HG02870 (cell line): ENCODE data around the gene ALX3.

Experiments
- ATAC-seq: cut with Tn5 transposase; IDR thresholded peaks from one replicate; pipeline ENCODE4 v1.9.1; 2021; ENCODE audit warnings: mild to moderate bottlenecking, moderate library complexity; ENCODE audit not compliant: unreplicated experiment

ALX3 gene

GRCh38 chr1:110067479-110067892 lies 3.0 kb downstream of the ALX3 start:
- no peak for ATAC-seq

GRCh38 chr1:110065841-110066240 lies 4.6 kb downstream of the ALX3 start:
- no peak for ATAC-seq

DNA sequence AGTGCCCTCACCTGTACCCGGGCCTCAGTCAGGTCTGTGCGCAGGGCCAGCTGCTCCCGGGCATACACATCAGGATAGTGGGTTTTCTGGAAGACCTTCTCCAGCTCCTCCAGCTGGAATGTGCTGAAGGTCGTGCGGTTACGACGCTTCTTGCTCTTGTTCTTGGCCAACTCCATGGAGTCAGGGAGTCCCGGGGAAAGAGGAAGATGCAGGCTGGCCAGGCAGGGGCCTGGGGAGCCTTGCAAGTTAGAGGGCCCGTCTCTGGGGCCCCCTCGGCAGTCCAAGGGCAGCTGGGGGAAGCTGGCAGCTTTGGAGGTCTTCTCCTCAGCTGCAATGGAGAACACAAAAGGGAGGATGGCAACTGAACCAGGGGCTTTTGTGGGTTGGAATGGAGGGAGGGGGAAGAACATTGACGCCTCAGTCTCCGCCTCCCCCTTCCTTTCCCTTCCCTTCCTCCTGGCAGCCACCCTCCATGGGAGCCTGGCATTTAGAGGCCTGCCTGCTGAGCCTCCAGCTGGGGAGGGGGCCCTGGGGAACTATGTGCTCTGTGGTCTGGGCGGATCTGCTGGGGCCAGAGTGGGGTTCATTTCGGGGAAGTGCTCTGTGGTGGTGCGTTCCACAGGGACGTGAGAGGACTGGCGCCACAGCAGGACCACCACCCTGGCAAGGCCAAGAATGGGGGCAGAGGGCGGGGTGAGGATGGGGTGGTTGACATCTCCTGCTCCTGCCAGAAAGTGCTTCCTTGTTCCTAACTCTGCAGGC lies 5.7 kb downstream of the ALX3 start:
- ATAC-seq = no peak

DNA sequence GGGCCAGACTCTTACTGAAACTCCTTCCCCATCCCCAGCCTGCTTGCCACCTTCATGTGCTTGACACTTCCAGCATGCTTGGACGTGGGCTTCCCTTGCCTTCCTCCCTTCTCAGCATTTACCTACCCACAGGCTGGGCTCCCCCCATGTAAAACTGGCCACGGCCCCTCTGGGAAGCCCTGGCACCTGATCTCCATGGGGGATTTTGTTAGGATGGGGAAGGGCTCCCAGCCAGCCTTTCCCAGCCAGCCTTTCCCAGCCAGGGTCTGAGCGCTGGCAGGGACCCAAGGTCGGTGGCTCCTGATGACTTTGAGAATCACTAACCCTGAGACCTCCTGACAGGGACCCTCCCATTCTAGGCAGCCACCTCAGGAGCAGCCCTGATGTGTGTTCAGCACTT lies 6.7 kb downstream of the ALX3 start:
- ATAC-seq = no peak

DNA sequence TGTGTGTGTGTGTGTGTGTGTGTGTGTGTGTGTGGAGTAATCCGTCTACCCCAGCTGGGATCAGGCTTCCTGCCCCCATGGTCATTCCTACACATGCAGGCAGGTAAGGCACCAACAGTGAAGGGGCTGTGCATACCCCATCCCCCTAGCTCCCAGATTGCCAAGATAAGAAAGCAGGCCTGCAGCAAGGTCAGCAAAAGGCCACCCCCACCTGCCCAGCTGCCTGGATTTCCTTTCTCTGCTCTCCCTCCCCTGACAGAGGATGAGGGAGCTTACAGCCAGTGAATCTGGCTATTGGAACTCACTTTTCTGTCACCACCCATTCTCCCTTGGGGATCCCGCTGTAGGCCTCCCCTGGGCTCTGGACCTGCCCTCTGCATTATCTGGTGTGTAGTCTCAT lies 7.9 kb downstream of the ALX3 start:
- no peak for ATAC-seq

DNA sequence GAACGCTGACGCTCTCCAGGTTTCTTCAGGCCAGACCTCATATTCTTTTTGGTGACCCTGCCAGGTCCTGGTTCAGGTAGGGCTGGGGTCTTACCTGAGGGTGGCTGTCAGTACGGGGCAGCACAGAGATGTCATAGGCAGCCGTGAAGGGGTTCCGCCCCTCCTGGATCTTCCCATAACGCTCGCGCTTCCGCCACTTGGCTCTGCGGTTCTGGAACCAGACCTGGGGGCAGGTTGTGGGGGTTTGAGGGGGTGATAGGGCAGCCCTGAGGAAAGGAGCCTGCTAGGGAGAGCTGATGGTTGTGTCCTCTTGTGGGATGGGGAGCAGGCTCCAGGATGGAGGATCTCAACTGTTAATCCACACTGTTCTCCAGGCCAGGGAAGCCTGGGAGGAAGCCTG lies 9.1 kb downstream of the ALX3 start:
- no peak for ATAC-seq

- no peak for ATAC-seq
Measured at GRCh38 chr1:110060662-110061060, 9.8 kb downstream of the ALX3 start.

DNA sequence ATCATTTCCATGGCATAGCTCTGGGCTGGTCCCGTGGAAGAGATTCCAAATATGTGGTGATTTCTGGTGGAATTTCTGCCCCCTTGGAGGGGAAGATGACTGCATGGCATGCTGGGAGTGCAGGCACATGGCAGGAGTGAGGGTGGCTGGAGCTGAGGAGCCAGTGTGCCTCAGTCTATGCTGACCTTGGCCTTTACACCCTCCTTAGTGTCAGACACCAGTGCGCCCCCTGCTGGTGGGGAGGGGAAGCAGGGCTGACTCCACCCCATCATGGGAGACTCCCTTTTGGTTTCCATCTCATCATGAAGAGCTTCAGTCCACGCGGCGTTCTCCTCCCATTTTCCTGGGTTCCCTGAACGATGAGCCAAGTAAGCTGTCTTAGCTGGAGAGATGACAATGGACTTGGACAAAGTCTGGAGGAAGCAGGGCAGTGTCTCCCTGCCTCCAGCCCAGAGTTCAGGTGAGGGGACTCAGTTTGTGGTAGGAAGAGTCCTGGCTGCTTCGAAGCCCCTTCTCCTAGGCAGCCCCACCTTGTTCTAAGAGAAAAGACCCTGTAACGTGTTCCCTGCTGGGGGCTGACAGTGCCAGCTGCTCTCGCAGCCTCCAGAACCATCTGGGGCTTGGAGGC lies 10.3 kb downstream of the ALX3 start:
- ATAC-seq = peak; percentile 63

DNA sequence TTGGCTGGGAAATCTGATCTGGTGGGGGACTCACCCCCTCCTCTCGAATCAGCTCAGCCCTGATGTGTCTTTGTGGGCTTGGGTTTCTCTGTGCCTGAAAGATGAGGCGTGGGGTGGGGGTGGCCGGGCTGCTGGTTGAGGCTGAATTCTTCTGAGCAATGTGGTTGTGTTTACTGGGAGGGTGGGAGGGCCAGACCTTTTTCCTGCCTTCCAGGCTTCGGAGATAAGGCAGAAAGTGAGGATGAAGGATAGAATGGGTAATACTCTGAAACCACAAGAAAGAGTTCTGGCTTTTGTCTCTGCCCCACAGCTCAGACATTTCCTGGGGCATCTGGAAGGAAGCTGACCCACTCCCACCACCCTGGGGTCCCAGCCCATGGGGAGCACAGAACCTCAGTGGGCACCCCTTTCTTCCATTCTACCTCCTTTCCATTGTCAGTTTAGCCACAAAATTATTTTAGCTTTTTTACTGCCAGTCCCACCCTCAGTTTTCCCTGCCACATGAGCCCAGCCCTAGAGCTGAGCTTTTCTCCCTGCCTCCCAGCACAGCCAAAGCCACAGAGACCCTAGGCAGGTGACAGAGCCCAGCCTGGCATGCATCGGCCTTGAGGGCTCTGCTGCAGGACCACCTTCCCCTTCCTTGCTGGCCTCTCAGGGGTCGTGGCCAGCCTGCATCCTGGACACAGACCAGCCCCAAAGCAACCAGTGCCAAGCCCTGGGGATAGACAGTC lies 11.2 kb downstream of the ALX3 start:
- no peak for ATAC-seq

- no peak for ATAC-seq
Measured at GRCh38 chr1:110058591-110058990, 11.9 kb downstream of the ALX3 start.

DNA sequence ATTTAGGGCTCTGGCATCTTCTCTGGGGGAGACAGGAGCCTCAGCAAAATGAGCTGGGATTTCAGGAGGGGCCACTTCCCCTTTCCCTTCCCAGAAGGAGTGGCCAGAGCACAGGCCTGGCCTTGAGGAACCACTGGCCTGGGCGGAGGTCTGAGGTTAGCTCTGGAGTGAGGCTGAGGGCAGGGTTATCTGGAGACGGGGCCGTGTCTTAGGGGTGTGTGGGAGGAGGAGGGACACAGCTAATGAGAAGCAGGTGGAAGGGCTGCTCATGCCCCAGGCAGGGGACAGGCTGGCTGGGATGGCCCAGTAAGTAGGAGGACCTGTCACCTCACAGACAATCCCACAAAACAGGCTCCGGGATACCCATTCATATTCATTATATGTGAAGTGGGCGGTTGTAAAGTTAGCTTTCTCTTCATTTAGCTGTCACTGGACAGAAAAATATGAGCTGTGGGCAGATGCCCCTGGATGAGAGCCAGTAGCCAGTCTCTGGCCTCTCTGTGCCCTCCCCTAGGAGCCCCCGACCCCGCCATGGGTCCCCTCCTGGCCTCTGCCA lies 12.4 kb downstream of the ALX3 start:
- ATAC-seq = no peak

DNA sequence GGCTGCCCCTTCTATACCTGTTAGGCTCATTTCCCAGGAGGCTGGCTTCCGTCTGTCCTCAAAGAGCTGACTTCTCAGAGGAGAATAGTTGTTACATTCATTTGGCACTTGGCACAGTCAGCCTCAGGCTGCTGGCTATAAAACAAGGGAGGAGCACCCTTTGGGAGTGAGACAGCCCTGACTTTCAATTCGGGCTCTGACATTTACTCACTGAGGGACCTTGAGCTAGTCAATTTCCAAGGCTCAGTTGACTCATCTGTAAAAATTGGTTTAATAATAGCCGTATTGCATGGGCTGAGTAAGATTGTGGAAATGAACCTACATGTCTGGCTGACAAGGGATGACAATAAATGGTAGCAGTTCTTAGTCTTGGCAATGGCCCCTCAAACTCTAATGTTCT lies 13.7 kb downstream of the ALX3 start:
- no peak for ATAC-seq

DNA sequence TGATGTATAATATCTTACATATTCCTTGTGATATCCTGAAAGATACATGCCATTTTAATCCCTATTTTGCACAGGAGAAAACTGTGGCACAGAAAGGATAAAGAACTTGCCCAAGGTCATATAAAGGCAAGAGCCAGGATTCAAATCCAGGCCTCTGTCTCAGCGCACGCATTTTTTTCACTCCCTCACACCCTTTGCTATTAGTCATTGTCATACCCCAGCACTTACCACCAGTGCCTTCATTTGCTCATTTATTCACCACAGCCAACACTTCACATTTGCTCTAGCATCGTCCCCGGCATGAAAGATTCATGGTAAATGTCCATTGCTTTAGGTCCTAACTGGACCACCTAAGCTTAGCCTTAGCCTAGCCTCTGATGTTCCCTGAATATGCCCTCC lies 14.2 kb downstream of the ALX3 start:
- ATAC-seq = no peak

DNA sequence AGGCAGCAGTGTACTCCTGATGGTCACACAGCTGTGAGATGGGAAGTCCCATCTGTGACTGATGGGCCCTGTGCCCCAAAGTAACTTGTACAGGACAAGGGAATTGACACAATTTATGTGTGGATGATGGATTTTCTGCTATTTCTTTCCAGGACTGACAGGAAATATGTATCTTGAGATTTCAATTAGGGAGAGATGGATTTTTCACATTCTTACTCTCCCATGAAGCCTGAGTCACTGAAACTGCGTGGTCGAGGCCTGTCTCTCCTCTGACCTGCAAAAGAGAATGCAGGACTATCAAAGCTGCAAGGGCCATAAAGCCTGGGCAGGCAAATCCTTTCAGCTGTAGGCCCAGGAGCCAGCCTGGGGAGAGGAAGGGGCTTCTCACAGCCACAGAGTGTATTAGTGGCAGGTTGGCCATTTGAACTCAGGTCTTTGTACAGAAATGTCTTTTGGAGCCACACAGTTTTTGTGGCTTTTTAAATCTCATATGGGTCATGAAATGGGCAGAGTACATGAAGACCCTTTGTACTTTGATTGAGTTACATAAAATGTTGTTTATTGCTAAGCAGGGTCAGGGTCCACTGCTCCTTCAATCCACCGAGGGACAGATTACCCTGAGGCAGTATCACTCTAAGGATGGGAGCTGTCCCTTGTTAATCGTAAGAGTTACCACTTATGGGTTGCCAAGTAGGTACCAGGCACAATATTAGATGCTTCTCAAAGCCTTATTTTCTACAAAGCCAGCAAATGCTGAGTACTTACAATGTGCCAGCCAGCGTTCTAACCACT lies 14.8 kb downstream of the ALX3 start:
- no peak for ATAC-seq

GRCh38 chr1:110053552-110054428 lies 16.7 kb downstream of the ALX3 start:
- ATAC-seq = no peak

DNA sequence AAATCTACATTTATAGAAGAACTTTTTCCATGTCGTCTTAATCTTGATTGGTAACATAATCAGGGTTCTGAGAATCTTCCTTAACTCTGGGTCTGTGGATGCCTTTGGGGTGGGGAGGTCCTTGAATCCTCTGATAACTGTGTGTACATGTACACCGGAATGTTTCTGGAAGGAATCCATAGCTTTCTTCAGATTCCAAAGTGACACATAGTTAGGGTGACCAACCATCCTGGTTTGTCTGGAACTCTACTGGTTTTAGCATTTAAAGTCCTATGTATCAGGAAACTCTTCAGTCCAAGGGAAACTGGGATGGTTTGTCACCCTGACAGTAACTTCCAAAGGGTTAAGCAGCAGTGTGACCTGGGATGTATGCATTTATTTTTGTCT lies 19.2 kb downstream of the ALX3 start:
- no peak for ATAC-seq

DNA sequence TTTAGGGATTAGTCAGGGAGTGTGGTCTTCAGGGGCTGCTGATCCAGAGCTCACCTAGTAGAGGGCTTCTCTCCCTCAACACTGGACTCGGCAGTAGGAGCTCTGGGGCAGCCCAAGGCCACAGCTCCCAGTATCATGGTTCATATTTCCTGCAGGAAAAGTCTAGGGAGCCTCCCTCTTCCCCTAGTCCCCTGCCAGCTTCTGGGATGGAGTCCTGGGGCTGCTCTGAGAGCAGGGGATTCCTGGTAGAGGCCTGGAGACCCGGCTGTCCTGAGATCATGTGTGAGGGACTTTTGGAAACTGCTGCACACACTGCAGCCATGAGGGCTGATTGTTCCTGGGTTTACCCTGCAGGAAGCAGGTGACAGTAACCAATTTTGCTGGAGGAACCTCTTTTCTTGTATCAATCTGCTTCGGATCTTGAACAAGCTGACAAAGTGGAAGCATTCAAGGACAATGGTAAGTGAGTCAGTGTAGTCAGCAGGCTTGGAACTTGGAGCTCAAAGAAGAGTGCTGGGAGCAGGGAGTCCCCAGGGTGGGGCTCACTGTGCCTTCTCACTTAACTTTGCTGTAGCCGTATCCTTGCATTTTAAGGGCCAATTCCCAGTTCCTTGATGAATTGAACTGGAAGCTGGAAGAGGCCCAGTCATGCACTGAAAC lies 19.7 kb downstream of the ALX3 start:
- ATAC-seq = no peak

DNA sequence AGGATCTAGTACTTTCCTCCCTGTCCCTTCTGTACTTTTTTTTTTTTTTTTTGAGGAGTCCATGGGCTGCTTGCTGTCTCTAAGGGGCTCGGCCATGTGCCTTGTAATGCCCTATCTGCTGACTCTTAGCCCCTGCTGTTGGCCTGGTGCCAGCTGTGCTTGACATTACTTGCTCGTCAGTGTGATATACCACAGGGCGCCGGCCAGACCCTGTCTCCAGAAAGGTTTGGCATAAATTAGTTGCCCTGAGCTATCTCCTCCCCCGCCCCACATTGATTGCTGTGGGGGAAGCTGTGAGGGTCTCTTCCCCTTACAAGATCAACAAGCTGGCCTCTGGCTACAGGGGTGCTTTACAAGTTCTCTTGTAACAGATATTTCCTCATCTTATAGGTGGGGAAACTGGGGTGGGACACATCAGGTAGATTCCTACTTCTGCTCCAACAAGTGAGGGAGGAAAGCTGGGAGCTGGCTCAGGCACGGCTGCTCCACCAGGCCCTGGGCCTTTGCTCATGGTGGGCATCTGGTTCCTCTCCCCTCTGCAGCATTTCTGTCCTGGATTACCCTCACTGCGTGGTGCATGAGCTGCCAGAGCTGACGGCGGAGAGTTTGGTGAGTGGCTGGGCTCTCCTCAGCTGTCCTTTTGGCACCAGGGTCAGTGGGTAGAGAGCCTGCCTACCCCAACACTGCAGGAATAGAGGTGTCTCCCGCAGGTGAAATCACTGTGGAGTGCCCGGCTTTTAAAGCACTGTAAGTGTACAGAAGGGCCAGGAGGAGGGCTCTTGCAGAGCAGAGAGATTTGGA lies 20.5 kb downstream of the ALX3 start:
- no peak for ATAC-seq
